Gastrocnemius medialis (tissue), 4 donors: ENCODE measurements around the gene ZNF438. TPM values are rescaled to one million over a fixed set of nuclear protein-coding genes. Genes with fewer than 3 reads are reported as not detected.

ENCODE experiments used
- ATAC-seq, 2 donors: fragments of 150-250 bp; one replicate each; pipeline ENCODE4 v1.9.1; 2016
- DNase-seq, 2 donors: peaks; one replicate each; pipeline ENCODE4 v3.0.0-alpha.2; 2019
- H3K27ac ChIP-seq, 4 donors: fragments of 200-600 bp; sonication (generic); 1 replicate in 1 of 4; 2 replicates in 3 of 4; pipeline ENCODE4 v1.5.1; 2016 to 2018; ENCODE audit warnings: mild to moderate bottlenecking in 2 of 4, moderate library complexity in 1 of 4
- H3K27me3 ChIP-seq, 3 donors: fragments of 200-600 bp; sonication (generic) in 2 of 3; 1 replicate in 1 of 3; 2 replicates in 2 of 3; pipeline versions ENCODE4 v1.5.1 to v1.6.0; 2016 to 2019; ENCODE audit warnings: mild to moderate bottlenecking in 1 of 3, moderate library complexity in 1 of 3
- H3K36me3 ChIP-seq, 2 donors: fragments of 200-600 bp; sonication (generic) in 1 of 2; one replicate each; pipeline ENCODE4 v1.5.1; 2017 to 2018
- H3K4me1 ChIP-seq, 2 donors: fragments of 200-600 bp; sonication (generic) in 1 of 2; one replicate each; pipeline ENCODE4 v1.5.1; 2016 to 2017; ENCODE audit warnings: mild to moderate bottlenecking in 2 of 2
- H3K4me3 ChIP-seq, 4 donors: fragments of 200-600 bp; sonication (generic) in 3 of 4; 1 replicate in 1 of 4; 2 replicates in 3 of 4; pipeline ENCODE4 v1.5.1; 2016 to 2019; ENCODE audit warnings: mild to moderate bottlenecking in 2 of 4
- H3K9me3 ChIP-seq, 3 donors: fragments of 200-600 bp; sonication (generic) in 2 of 3; 1 replicate in 1 of 3; 2 replicates in 2 of 3; pipeline ENCODE4 v1.5.1; 2016 to 2019
- CTCF ChIP-seq, 5 experiments: fragments of 450-650 bp in 3 of 5; fragments of 200-600 bp in 2 of 5; sonication (generic) in 2 of 5; IDR thresholded peaks in 4 of 5; conservative IDR thresholded peaks in 1 of 5; 1 replicate in 4 of 5; 2 replicates in 1 of 5; pipeline ENCODE4 v1.5.1; 2016 to 2019; ENCODE audit warnings: antibody characterized with exemption in 5 of 5, mild to moderate bottlenecking in 3 of 5, moderate library complexity in 3 of 5
- POLR2A ChIP-seq, 2 donors: fragments of 450-650 bp; IDR thresholded peaks; one replicate each; pipeline ENCODE4 v1.6.1; 2017; ENCODE audit warnings: antibody characterized with exemption in 2 of 2, mild to moderate bottlenecking in 2 of 2, moderate library complexity in 2 of 2
- in situ Hi-C, 4 donors: fragments of 200-750 bp; cut with MboI; loops; one replicate each; pipeline versions ENCODE4 v1.15.0 to v1.8.0; 2017; ENCODE audit warnings: low sequenced_read_pairs in 4 of 4
- intact Hi-C: fragments of 100-400 bp; cut with DNase I; formaldehyde crosslinking; loops from one replicate; pipeline ENCODE4 v1.15.1; 2023; ENCODE audit warnings: low total_unique reads
- total RNA-seq, 4 donors: library from RNA; depleted of rRNA; stranded (reverse); fragments of >200 nt; gene quantifications; one replicate each; pipeline versions ENCODE4 v1.1.0 to v1.2.3, GENCODE V29; 2016

ZNF438 gene
- total RNA-seq, 4 donors from 2014 or later = 14.4 to 37.0 (median 26.5) TPM

- Histone ChIP-seq H3K27me3 (no peaks in the 10 kb centered on the region), H3K4me1 (peaks cover 15 to 31% of the 10 kb centered on the region in 2 donors), H3K9me3 (no peaks in the 10 kb centered on the region), H3K36me3 (no peaks in the 10 kb centered on the region), H3K27ac (peak overlapping the region; percentile 19 to 64 (median 48)), H3K4me3 (peak overlapping the region; percentile 35 to 57 (median 44))
- ATAC-seq = no peak
- TF ChIP-seq POLR2A (IDR thresholded peaks at IDR 0.05) (no peak), CTCF (IDR thresholded peaks at IDR 0.05 in 4 of 5, conservative IDR thresholded peaks at IDR 0.05 in 1 of 5) (no peak)
- DNase-seq = no peak
- intact Hi-C loops = no loop called here
- in situ Hi-C loops = no loop called here
Observed at GRCh38 chr10:30819341-30820181, 212.1 kb downstream of the ZNF438 start.

GRCh38 chr10:30818854-30819253 is 212.8 kb downstream of the ZNF438 start:
- no peaks in the 10 kb centered on the region for H3K9me3 ChIP-seq
- H3K27me3 ChIP-seq = no peaks in the 10 kb centered on the region
- peaks cover 15 to 36% of the 10 kb centered on the region in 2 donors for H3K4me1 ChIP-seq
- H3K4me3 ChIP-seq = peak overlapping the region; percentile 35 to 57 (median 44)
- no peak for TF ChIP-seq POLR2A (IDR thresholded peaks at IDR 0.05)
- no peak for TF ChIP-seq CTCF (IDR thresholded peaks at IDR 0.05 in 4 of 5, conservative IDR thresholded peaks at IDR 0.05 in 1 of 5)
- DNase-seq (no peak), ATAC-seq (peak; percentile 18)
- in situ Hi-C loops (no loop called here), intact Hi-C loops (no loop called here)
- peak overlapping the region in 3 of 4 donors; percentile 54 to 64 (median 54) for H3K27ac ChIP-seq
- H3K36me3 ChIP-seq = no peaks in the 10 kb centered on the region

- Histone ChIP-seq H3K9me3 (no peaks in the 10 kb centered on the region), H3K4me1 (peaks cover 15 to 38% of the 10 kb centered on the region in 2 donors), H3K27ac (peak overlapping the region in 2 of 4 donors; percentile 54), H3K36me3 (no peaks in the 10 kb centered on the region), H3K4me3 (no peak overlapping the region), H3K27me3 (no peaks in the 10 kb centered on the region)
- in situ Hi-C loops (no loop called here), intact Hi-C loops (no loop called here)
- TF ChIP-seq POLR2A (IDR thresholded peaks at IDR 0.05) (no peak), CTCF (IDR thresholded peaks at IDR 0.05 in 4 of 5, conservative IDR thresholded peaks at IDR 0.05 in 1 of 5) (no peak)
- ATAC-seq = no peak
- peak in 1 of 2 donors; percentile 34 for DNase-seq
Observed at GRCh38 chr10:30818010-30818660, 213.5 kb downstream of the ZNF438 start.

GRCh38 chr10:30817541-30817940 is 214.1 kb downstream of the ZNF438 start:
- no peaks in the 10 kb centered on the region for H3K27me3 ChIP-seq
- DNase-seq (no peak), ATAC-seq (no peak)
- no peak overlapping the region for H3K27ac ChIP-seq
- in situ Hi-C loops (no loop called here), intact Hi-C loops (no loop called here)
- peaks cover 15 to 43% of the 10 kb centered on the region in 2 donors for H3K4me1 ChIP-seq
- H3K9me3 ChIP-seq = no peaks in the 10 kb centered on the region
- H3K4me3 ChIP-seq = no peak overlapping the region
- no peaks in the 10 kb centered on the region for H3K36me3 ChIP-seq
- TF ChIP-seq CTCF (IDR thresholded peaks at IDR 0.05 in 4 of 5, conservative IDR thresholded peaks at IDR 0.05 in 1 of 5) (no peak), POLR2A (IDR thresholded peaks at IDR 0.05) (no peak)
